HG02571 (cell line): ENCODE measurements around the gene KIF19.

Experiments used
- ATAC-seq: cut with Tn5 transposase; IDR thresholded peaks from one replicate; pipeline ENCODE4 v1.9.1; 2021; ENCODE audit warnings: mild to moderate bottlenecking, moderate library complexity; ENCODE audit not compliant: unreplicated experiment

Gene KIF19

GRCh38 chr17:74361230-74362068 is 35.4 kb downstream of the KIF19 start, which contains the start of gene BTBD17:
TSS of gene BTBD17 (minus strand) at chr17:74361868. CDS start at chr17:74361819, 49 bp downstream.
- no peak for ATAC-seq

- ATAC-seq = no peak
These were observed 36.0 kb downstream of the KIF19 start for GRCh38 chr17:74362069-74362405.

GRCh38 chr17:74362810-74363498 is 36.9 kb downstream of the KIF19 start:
- no peak for ATAC-seq

GRCh38 chr17:74367206-74367605 is 41.2 kb downstream of the KIF19 start, which contains the start of gene GPR142:
TSS of gene GPR142 (plus strand) at chr17:74367506. CDS start at chr17:74369541, 2,035 bp downstream.
- ATAC-seq = no peak

GRCh38 chr17:74368341-74369081 is 42.5 kb downstream of the KIF19 start:
- ATAC-seq = no peak

GRCh38 chr17:74369221-74369620 is 43.2 kb downstream of the KIF19 start:
- no peak for ATAC-seq

- ATAC-seq = no peak
These were observed 43.9 kb downstream of the KIF19 start for GRCh38 chr17:74369665-74370490.

- ATAC-seq = no peak
These were observed 45.7 kb downstream of the KIF19 start for GRCh38 chr17:74371653-74372147.

GRCh38 chr17:74372426-74372825 is 46.4 kb downstream of the KIF19 start:
- ATAC-seq = no peak

GRCh38 chr17:74373838-74374606 is 48.0 kb downstream of the KIF19 start:
- ATAC-seq = no peak

GRCh38 chr17:74374858-74375257 is 48.8 kb downstream of the KIF19 start:
- ATAC-seq = no peak

- no peak for ATAC-seq
These were observed 53.6 kb downstream of the KIF19 start for GRCh38 chr17:74379495-74380085.

GRCh38 chr17:74380086-74380958 is 54.3 kb downstream of the KIF19 start:
- ATAC-seq = no peak

- ATAC-seq = no peak
These were observed 55.2 kb downstream of the KIF19 start for GRCh38 chr17:74380959-74381808.

- ATAC-seq = no peak
These were observed 57.1 kb downstream of the KIF19 start for GRCh38 chr17:74383141-74383540.

GRCh38 chr17:74385201-74385600 is 59.2 kb downstream of the KIF19 start:
- no peak for ATAC-seq

- no peak for ATAC-seq
These were observed 60.4 kb downstream of the KIF19 start for GRCh38 chr17:74386386-74386785.
